IPS-NIHi11 (cell line): Measurements from ENCODE around the gene METTL25B.
A peak's percentile ranks its signal among the peaks of the same experiment; 100 is the strongest.

ENCODE experiments used
- DNase-seq: peaks from one replicate; pipeline ENCODE4 v3.0.0; 2012; ENCODE audit warnings: mixed read lengths, low spot score

Gene METTL25B

DNA sequence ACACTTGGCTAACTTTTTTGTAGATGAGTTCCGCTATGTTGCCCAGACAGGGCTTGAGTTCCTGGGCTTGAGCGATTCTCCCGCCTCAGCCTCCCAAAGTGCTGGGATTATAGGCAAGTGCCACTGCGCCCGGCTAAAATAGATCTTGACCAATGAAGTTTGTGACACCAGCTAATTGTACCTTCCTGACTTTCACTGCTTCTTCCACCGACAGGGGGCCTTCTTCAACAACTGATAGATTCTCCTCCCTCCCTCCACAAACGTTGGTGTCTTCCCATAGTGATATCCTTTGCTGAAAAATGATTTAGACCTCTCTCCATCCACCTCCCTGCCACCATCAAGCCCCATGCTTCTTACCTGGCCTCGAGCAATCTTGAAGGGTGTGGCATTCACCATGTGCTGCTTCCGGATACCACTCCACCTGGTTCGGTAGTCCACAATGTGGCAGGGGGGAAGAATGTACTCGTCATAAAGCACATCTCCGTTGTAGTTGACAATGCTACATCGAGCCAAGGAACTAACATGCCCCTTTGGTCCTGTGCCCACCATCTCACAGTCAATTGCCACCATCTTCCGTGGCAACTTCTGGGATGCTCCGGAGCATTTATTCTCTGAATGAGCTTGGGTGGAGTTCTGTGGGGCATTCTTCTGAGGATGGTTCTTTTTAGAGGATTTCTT, 1.6 kb upstream of the METTL25B start:
- DNase-seq: no peak

DNA sequence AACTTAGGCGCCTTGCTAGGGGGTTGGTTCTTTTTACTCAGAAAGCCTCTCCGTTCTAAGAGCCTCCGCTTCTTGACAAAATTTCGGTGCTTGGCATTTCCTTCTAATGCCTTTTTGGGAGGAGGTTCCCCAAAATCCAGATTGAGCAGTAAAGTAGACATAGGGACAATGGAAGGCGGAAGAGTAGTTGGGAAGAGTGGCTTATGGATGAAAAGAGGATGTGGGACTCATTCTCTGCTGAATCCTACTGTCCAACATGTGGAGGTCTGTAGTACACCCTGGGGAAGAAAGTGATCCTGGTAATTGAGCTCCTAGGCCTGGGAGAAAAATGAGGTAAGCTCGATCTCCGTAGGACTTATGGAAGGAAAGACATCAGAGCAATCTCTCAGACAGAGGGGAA, 777 bp upstream of the METTL25B start:
- no peak for DNase-seq

DNA sequence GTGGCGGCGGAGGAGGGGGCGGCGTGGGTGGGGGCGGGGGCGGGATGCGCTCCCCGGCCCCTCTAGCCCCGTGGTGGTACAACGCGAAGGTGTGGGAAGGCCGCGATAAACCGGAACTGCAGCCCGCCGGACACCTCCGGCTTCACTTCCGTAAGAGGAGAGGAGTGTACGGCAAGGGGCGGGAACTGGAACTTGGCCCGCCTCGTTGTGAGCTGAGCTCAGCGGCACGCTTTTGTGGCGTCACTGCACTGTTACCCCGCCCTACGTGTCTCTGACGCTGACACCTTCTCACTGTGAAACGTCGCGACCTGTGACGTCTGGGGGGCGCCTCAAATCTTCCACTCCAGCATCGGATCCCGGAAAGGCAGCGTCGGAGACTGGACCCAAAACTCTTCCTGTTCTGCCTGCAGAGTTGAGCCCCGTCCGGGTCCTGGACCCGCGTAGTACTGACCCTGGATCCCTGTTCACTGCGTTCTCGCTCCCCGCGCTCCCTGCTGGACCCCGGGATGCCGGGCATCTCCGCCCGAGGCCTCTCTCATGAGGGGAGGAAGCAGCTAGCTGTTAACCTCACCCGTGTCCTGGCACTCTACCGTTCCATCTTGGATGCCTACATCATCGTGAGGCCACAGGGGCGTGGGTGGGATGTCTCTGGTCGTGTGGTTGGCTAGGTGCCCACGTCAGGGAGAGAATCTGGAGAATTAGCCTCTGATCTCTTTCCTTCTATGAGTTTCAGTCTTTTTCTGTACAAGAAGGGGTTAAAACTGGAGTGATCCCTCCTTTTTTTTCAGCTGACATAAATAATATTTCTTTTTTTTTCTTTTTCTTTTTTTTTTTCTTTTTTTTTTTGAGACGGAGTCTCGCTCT, 562 bp downstream of the METTL25B start, which contains the start of gene ISG20L2:
Gene ISG20L2, minus strand, starts transcription at position 168 of the 864 bp plus-strand sequence. CDS start 1,114 bp downstream, outside the sequence.
- DNase-seq: peak; percentile 92

DNA sequence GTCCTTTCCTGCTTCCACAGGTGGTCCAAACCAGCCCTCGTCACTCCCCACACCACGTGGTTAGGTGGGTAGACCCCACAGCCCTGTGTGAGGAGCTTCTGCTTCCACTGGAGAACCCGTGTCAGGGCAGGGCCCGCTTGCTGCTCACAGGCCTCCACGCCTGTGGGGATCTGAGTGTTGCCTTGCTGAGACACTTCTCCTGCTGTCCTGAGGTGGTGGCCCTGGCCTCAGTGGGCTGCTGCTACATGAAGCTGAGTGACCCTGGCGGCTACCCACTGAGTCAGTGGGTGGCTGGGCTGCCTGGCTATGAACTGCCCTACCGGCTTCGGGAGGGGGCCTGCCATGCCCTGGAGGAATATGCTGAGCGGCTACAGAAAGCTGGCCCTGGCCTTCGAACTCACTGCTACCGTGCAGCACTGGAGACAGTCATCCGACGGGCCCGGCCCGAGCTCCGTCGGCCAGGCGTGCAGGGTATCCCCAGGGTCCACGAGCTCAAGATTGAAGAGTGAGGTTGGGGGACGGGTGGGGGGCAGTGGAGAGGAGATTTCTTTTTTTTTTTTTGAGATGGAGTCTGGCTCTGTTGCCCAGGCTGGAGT, 5.8 kb downstream of the METTL25B start:
- DNase-seq: no peak

DNA sequence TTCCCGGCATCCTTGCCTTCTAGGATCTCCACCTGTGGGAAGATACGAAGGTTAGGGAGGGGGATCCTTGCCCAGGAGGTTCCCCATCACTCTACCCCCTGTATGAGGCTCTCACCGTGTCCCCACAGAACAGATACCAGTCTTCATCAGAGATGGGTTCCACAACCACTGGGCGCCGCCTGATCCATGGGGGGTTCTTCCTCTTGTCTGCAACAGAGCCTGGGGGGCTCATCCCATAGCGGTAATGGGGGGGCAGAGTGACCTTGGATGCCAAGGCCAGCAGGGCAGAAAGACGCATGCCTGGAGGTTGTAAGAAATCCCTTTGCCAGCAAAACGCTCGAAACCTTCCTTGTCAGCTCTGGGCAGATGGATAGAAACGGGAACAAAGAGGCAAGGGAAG, 10.1 kb downstream of the METTL25B start:
- DNase-seq: no peak

DNA sequence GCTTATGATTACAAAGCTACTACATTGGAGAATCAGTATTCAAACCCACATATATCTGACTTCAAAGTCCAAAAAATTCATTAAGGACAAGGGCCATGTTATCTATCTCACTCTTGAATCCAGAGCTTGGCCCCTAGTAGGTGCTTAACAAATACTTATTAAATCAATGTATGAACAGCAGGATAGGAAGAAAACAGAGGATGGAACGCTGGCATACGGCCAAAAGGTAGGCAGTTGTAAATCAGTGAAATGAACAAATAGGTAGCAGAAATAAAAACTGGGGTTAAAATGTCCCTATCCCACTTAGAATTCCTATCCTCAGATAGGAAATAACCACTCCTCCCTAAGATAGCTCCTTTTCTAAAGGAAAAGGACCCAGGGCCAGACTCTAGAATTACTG, 10.6 kb downstream of the METTL25B start:
- no peak for DNase-seq

DNA sequence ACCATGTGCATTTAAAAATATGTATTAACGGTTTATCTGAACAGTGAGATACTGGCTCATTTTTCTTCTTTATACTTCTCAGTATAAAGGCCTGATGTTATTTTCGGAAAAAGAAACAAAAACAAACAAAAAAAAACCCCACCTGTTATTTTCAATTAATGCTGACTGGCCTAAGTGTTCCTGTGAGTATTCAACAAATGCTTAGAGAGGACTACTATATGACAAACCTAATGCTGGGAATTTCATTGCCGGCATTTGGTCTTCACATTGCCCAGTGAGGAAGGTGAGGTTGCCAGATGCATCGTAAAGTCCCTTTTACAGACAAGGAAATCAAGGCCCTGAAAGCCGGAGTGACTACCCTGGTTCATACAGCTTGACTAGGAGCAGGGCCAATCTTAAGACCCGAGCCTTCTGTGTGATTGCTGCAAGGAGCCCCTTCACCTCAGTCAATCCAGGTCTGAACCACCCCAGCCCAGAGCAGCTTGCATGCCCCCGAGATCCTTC, 12.0 kb downstream of the METTL25B start:
- DNase-seq: no peak

DNA sequence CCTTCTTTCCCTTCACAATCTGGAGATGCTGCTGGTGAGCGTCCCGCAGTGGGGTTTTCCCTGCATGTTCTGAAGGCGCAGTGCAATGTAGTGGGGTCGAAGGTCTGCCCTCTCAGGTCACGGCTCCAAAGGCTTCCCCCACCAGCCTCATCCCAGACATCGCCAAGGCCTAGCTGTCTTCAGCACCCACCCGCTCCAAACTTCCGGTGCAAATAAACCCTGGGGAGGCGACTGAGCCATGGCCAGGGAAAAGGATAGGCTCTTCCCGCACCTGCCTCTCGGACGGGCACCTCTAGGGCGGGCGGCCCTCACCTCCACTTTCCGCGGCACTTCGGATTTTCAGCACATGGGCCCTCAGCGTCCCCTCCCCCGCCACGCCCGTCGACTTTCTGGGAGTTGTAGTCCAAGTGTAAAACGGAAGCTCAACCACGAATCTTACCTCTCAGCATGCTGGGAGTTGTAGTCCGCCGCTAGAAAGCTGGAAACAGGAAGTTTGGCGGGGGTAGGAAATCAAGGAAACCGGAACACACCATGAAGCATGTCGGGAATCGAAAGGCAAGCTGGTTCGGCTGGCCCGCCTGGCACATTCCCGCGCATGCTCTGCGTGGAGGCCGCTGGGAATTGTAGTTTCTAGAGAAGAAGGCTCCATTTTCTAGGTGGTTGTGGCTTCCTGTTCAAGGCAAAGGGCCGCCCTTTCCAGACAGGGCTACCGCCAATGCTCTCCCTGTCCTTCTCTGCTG, 12.6 kb downstream of the METTL25B start, which contains the start of gene MRPL24:
Gene MRPL24, minus strand, starts transcription at position 348 of the 740 bp plus-strand sequence. CDS start 2,384 bp downstream, outside the sequence.
- DNase-seq: peak; percentile 86

DNA sequence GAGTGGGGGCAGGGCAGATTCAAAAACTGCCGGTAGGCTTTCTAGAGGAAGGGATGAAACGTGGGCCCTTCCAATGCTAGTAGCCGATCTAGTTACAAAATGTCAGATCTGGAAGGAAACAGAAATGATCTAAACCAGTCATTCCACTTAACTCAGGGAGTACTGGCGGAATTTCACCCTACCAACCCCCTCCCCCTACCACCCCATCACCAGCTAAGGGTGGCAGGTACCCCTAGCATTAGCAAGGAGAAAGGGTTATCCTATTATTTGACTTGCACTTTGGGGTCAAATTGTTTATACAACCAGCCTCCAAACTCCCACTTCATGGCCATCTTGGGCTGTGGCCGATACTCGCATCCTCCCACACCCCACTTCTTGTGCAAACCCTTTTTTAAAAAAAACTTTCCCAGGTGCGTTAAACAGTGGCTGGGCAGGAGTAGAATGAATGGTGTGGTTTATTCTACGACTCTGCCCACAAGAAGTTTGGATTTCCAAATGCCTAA, 13.3 kb downstream of the METTL25B start:
- DNase-seq: no peak

DNA sequence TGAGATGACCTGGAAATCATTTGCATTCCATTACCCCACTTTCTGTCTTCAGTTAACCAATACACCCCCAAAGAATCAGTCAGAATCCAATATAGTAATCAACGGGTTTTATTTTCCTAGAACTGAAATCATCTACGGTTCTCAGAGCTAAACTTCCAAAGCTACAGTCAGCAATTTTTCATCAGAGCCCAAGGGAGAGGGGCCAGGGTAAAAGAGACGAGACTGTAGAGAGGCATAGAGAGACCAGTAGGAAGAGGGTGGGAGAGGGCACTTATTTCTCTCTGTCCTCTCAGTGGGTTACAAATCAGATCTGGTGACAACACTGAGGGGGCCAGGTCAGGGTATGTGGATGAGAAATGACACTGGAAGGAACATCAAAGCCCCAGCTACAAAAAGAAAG, 13.7 kb downstream of the METTL25B start:
- DNase-seq: no peak

DNA sequence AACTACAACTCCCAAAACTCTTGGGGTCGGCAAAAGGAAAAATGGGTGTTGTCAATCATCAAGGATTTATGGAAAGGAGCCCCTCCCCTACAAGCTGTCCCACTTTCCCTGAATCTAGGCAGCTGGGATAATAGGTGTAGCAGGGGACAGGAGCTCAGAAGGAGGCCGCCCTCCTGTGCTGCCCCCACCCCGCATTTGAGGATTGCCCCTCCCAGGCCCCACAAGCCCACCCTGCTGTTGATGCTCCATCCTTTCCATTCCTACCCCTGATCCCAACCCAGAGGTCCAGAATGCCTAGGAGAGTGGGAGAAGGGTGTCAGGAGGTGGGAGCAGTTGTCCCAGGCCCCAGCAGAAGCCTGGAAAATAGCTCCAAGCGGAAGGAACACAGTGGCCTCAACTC, 14.5 kb downstream of the METTL25B start:
- DNase-seq: no peak

DNA sequence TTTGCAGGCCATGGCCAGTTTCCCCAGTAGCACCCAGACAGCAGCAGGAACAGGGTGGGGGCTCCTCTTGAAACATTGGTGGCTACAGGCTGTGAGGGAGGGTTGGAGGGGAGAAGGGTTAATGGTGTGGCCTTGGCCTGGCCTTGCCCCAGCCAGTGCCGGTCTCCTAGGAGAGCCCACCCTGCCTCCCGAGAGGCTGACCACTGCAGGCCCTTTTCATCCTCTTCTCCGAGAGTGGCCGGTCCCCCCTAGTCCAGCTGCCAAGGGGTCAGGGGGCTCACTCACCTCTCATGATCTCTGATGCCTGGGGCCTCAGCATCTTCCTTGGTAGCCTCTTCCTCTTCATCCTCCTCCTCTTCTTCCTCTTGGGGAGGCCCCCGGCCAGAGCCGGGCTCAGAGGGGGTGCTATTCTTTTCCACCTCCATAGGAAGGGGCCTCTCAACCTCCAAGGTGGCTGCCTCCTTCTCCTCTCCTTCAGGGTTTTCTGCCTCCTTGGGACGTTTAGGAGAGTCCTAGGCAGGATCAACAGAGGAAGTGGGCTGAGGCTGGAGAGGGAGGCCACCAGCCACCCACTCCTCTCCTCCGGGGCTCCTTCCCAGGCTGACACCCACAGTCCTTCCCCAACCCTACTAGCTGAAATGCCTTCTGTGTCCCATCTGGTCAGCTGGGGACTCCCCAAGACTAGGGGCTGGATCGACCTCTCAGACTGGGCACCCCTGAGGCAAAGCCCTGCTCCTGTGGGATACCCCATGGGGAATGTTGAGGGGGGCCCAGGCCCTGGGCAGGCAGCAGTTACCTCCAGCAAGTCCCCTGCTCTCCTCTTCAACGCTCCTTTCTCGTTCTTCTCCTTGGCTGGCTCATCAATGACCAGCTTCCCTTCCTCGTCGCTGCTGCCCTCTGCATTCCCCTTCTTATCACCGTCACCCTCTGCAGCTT, 15.4 kb downstream of the METTL25B start:
- no peak for DNase-seq

DNA sequence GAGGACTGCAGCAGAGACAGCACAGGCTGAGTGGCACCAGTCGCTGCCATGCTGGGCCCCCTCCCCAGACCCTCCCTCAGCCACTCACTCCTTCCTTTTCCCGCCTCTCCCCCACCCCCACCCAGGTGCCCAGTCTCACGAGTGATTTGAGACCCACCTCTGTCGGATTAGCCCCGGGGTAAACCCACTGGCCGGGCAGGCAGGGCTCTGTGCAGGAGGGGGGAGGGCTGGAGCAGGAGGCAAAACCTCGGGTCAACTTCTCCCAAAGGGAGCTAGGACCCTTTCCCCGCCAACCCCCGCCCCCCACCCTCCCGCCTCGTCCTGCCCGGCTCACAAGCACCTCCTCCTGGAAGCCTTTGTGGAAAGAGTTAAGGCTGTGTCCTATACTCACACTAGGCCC, 16.1 kb downstream of the METTL25B start:
- DNase-seq: no peak

DNA sequence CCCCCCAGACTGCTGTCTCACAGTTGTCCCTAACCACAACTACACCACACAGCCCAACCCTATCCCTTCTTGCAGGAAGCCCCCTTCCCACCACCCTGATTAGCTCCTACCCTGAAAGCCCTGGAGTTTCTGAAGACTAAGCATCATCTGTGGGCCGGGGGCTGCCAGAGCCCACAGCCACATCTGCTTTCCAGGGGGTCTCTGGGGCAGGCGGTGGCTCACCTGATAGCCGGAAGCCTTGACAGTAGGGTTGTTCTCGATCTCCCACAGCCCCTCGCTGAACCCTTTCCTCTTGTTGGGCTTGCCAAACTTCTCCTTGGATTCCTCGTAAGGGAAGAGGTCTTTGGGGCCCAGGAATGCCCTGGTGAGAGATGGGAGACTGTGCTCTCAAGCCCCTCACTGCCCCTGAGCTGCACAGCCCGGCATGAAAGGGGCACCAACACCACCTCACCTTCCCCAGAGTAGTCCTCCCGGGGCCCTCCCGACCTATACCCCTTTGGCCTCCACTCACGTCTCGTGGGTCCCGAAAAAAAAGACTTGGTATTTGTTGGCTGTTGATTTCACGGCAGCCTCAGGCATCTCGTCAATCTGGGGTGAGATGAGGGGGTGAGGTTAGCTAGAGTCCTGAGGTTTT, 16.6 kb downstream of the METTL25B start:
- DNase-seq: no peak

DNA sequence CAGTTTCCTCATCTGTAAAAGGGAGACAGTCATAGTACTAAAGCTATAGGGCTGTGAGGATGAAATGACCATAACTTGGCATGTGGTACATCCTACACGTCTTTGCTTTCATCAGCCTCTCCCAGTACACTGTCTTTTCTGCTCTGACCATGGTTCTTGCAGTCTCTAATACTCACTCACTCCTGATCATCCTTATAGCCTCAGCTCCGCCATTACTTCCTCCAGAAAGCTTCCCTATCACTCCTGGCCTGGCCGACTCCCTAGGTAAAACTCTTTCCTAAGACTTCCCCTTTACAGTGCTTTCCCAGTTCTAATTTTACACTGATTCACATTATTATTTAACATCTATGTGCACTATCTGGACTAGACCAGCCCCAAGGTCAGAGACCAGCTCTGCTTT, 17.6 kb downstream of the METTL25B start:
- no peak for DNase-seq

DNA sequence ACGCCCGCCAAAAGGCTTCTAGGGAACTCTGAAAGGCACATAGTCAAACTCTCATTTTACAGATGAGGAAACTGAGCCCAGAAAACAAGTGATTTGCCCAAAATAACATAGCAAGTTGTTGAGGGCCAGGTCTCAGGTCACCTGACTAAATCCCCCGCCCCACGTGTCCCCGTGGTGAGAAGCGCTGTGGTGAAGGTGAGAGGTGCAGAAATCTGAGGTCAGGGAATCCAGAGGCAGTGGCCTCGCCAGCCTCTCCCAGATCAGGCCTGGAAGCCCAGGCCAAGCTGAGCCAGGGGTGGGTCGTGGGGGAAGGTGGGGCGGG, 18.1 kb downstream of the METTL25B start:
- DNase-seq: no peak

DNA sequence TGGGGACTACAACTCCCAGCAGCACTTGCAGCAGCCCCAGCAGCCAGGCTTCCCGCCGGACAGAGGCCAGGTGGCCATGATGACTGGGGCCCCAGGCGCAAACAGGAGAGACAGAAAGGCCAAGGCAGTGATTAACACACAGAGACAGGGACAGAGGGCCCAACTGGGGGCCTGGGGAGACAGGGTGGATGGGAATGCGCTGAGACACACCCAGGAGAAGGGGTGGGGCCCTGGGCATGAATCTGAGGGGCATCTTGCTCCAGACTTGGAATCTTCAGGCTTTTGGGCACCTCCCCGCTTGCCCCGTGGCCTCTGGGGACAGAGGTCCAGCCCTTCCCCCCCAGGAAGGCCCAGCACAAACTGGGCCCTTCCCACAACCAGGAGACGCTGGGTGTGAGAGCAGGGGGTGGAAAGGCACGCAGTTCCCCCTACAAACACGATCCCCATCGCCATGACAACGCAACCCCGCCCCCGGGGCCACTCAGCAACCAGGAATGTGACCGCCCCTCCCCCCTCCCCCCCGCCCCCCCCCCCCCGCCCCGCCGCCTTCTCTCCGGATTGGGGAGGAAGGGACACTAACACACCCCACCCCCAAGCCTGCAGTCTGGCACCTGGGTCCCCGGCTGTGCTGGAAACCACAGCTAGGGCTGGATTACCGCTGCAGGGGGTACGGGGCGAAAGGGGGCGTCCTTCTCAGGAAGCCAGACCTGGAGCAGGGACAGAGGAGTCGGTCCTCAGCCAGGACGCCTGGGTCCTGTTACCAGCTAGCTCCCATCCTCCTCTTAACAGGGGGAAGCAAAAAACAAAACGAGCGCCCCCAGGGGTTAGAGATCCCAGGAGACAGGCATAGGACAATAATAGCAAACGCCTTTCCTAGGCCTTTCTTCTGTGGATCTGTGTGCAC, 18.7 kb downstream of the METTL25B start:
- peak; percentile 77 for DNase-seq

DNA sequence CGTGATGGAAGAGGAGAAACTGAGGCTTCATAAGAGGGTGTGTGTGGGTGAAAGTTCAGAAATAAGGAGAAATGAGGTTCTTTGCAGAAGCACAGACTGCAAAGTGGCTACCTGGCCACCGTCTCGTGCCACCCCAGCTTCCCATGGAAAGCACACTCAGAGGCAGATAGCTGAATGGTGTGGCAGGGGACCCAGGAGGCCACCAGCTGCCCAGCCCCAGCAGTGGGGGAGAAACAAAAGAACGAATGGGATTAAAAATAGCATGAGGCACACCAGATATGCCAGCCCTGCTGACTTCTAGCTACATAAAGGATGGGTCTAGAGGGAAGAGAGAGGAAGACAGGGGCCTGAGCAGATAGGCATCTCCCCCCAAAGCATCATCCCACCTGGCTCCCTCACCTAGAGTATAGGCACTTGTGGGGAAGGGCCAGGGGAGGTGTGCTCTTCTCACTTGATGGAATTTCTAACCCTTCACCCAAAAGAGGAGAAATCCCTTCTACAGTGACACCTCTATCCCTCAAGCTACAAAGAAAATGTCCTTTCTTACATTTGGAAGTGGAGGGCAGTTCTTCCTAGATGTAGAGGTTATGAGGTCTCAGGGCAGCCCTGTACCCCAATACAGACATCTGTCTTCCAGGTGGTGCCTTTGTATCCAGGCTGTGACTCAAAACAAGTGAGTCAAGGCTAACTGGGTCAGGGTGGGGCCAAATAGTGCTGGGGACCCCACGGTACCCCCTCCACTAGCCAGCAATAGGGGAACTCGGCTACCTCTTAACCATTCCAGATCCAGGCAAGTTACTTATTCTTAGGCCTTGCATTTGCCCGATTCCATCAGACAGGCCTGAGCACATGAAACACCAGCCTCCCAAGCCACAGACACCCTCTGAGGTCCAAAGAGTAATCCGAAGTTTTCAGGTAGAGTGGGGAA, 19.7 kb downstream of the METTL25B start:
- no peak for DNase-seq
